H1 (cell line): ENCODE data around the gene PDZD8. TPM values are rescaled to one million over a fixed set of nuclear protein-coding genes. Genes with fewer than 3 reads are reported as not detected.

Source experiments
- CTCF ChIA-PET: fragments of 300-600 bp; sonication (Branson Sonifier 250); formaldehyde crosslinking; loops from one replicate; lab custom pipeline; 2021; ENCODE audit not compliant: partially characterized antibody; lab: Charles Lee
- POLR2A ChIA-PET: fragments of 300-600 bp; sonication (Branson Sonifier 250); formaldehyde crosslinking; loops from one replicate; lab custom pipeline; 2021; ENCODE audit warnings: inconsistent platforms; ENCODE audit not compliant: partially characterized antibody; lab: Charles Lee
- DNase-seq, 2 experiments: peaks; one replicate each; pipeline versions ENCODE4 v3.0.0 to v3.0.0-alpha.2; 2010 to 2022; ENCODE audit warnings: low spot score in 2 of 2, low read depth in 1 of 2, mixed read lengths in 1 of 2
- FAIRE-seq: peaks from 2 replicates; lab custom pipeline; 2011; peaks lifted over from hg19 to GRCh38; lab: Jason Lieb, UNC
- H2AFZ ChIP-seq: 2 replicates; pipeline ENCODE4 v1.8.1; 2012; ENCODE audit warnings: low read length, inconsistent platforms
- H2AK5ac ChIP-seq: 2 replicates; pipeline ENCODE4 v1.6.1; 2013; ENCODE audit warnings: low read depth, low read length
- H2BK120ac ChIP-seq: replicated peaks from 2 replicates; pipeline ENCODE3; 2013; ENCODE audit warnings: low read depth, low read length, inconsistent platforms
- H2BK12ac ChIP-seq: 2 replicates; pipeline ENCODE4 v1.6.1; 2013; ENCODE audit warnings: low read depth, low read length
- H2BK15ac ChIP-seq: 2 replicates; pipeline ENCODE4 v1.6.1; 2013; ENCODE audit warnings: low read length
- H2BK20ac ChIP-seq: 2 replicates; pipeline ENCODE4 v1.6.1; 2013; ENCODE audit warnings: low read length
- H2BK5ac ChIP-seq: 2 replicates; pipeline ENCODE4 v1.6.1; 2013; ENCODE audit warnings: low read depth, low read length
- H3K14ac ChIP-seq: 2 replicates; pipeline ENCODE4 v1.6.1; 2013; ENCODE audit warnings: inconsistent platforms; ENCODE audit not compliant: insufficient read length
- H3K18ac ChIP-seq: 2 replicates; pipeline ENCODE4 v1.6.1; 2013; ENCODE audit warnings: low read length; ENCODE audit errors: extremely low read depth
- H3K23ac ChIP-seq: 2 replicates; pipeline ENCODE4 v1.6.1; 2013; ENCODE audit warnings: inconsistent platforms; ENCODE audit not compliant: insufficient read length
- H3K23me2 ChIP-seq: 2 replicates; pipeline ENCODE4 v1.6.1; 2013; ENCODE audit warnings: low read depth, low read length
- H3K27ac ChIP-seq: 2 replicates; pipeline ENCODE4 v1.6.1; 2011; ENCODE audit warnings: low read depth, low read length, inconsistent platforms
- H3K27me3 ChIP-seq, 4 experiments: replicated peaks in 1 of 4; 1 replicate in 1 of 4; 2 replicates in 3 of 4; pipeline versions ENCODE4 v1.6.1 to v1.8.1; 2011 to 2013; ENCODE audit warnings: low read length in 3 of 4, mild to moderate bottlenecking in 3 of 4, inconsistent platforms in 2 of 4, mixed read lengths in 2 of 4, moderate library complexity in 1 of 4; ENCODE audit not compliant: control insufficient read depth in 3 of 4, insufficient read depth in 3 of 4; ENCODE audit errors: extremely low read depth in 1 of 4
- H3K36me3 ChIP-seq, 4 experiments: 2 replicates each; pipeline versions ENCODE4 v1.6.1 to v1.8.1; 2011 to 2013; ENCODE audit warnings: mild to moderate bottlenecking in 4 of 4, low read length in 3 of 4, moderate library complexity in 2 of 4, control low read depth in 1 of 4, inconsistent platforms in 1 of 4; ENCODE audit not compliant: insufficient read depth in 4 of 4, control insufficient read depth in 2 of 4
- H3K4ac ChIP-seq: replicated peaks from 2 replicates; pipeline ENCODE3; 2013; ENCODE audit warnings: low read length, low read depth, mixed read lengths, inconsistent platforms; ENCODE audit not compliant: insufficient read length
- H3K4me1 ChIP-seq, 4 experiments: replicated peaks in 1 of 4; 1 replicate in 1 of 4; 2 replicates in 3 of 4; pipeline versions ENCODE4 v1.6.1 to v1.8.1; 2011 to 2013; ENCODE audit warnings: low read length in 3 of 4, inconsistent platforms in 2 of 4, mixed read lengths in 1 of 4; ENCODE audit not compliant: insufficient read depth in 4 of 4, control insufficient read depth in 3 of 4
- H3K4me2 ChIP-seq, 2 experiments: 2 replicates each; pipeline versions ENCODE4 v1.6.1 to v1.8.1; 2011 to 2013; ENCODE audit warnings: low read depth in 2 of 2, low read length in 2 of 2, control low read depth in 1 of 2, inconsistent platforms in 1 of 2, mild to moderate bottlenecking in 1 of 2; ENCODE audit not compliant: insufficient read depth in 1 of 2
- H3K4me3 ChIP-seq, 4 experiments: fragments of 200-600, 300-600 bp in 1 of 4; sonication (generic), shearing (Covaris generic), sonication (Bioruptor Twin) in 1 of 4; 2 replicates each; pipeline versions ENCODE4 v1.5.1 to v1.8.1; 2011 to 2016; ENCODE audit warnings: low read length in 4 of 4, low read depth in 3 of 4, control low read depth in 2 of 4, inconsistent platforms in 2 of 4, mild to moderate bottlenecking in 2 of 4, mixed read lengths in 1 of 4, moderate library complexity in 1 of 4; ENCODE audit not compliant: insufficient read depth in 2 of 4; ENCODE audit errors: extremely low read depth in 1 of 4
- H3K56ac ChIP-seq: replicated peaks from 2 replicates; pipeline ENCODE3; 2013; ENCODE audit warnings: low read depth, mild to moderate bottlenecking, mixed read lengths, low read length, inconsistent platforms; ENCODE audit not compliant: insufficient read length
- H3K79me1 ChIP-seq: 2 replicates; pipeline ENCODE4 v1.6.1; 2013; ENCODE audit warnings: low read depth, low read length, control low read depth
- H3K79me2 ChIP-seq, 2 experiments: 2 replicates each; pipeline versions ENCODE4 v1.6.1 to v1.8.1; 2012 to 2013; ENCODE audit warnings: low read length in 2 of 2, mild to moderate bottlenecking in 2 of 2, inconsistent platforms in 1 of 2; ENCODE audit not compliant: insufficient read depth in 2 of 2, control insufficient read depth in 1 of 2
- H3K9ac ChIP-seq, 4 experiments: replicated peaks in 1 of 4; 1 replicate in 1 of 4; 2 replicates in 3 of 4; pipeline versions ENCODE4 v1.6.1 to v1.8.1; 2011 to 2013; ENCODE audit warnings: low read depth in 3 of 4, low read length in 3 of 4, control low read depth in 2 of 4, mild to moderate bottlenecking in 2 of 4, moderate library complexity in 2 of 4, inconsistent platforms in 1 of 4; ENCODE audit errors: extremely low read depth in 1 of 4
- H3K9me3 ChIP-seq, 2 experiments: 2 replicates each; pipeline versions ENCODE4 v1.6.1 to v1.8.1; 2012 to 2013; ENCODE audit warnings: mild to moderate bottlenecking in 2 of 2, moderate library complexity in 2 of 2, control low read depth in 1 of 2, inconsistent platforms in 1 of 2, low read depth in 1 of 2, low read length in 1 of 2, mixed read lengths in 1 of 2; ENCODE audit not compliant: insufficient read depth in 2 of 2
- H4K20me1 ChIP-seq, 2 experiments: replicated peaks in 1 of 2; 2 replicates each; pipeline versions ENCODE3 to v1.8.1; 2011 to 2013; ENCODE audit warnings: inconsistent platforms in 2 of 2, low read length in 2 of 2, mild to moderate bottlenecking in 1 of 2; ENCODE audit not compliant: insufficient read depth in 2 of 2, control insufficient read depth in 1 of 2
- H4K5ac ChIP-seq: 2 replicates; pipeline ENCODE4 v1.6.1; 2013; ENCODE audit warnings: low read length, low read depth, mixed read lengths, inconsistent platforms; ENCODE audit not compliant: insufficient read length
- H4K8ac ChIP-seq: 2 replicates; pipeline ENCODE4 v1.8.0; 2013; ENCODE audit warnings: mild to moderate bottlenecking, moderate library complexity, low read length, inconsistent platforms; ENCODE audit not compliant: insufficient read depth; ENCODE audit errors: extremely low read depth
- H4K91ac ChIP-seq: replicated peaks from 2 replicates; pipeline ENCODE3; 2013; ENCODE audit warnings: low read length, mixed read lengths, inconsistent platforms; ENCODE audit not compliant: insufficient read length
- ASH2L ChIP-seq: fragments of 200-600, 300-600 bp; sonication (generic); IDR thresholded peaks from one replicate; pipeline ENCODE4 v1.7.1; 2017; ENCODE audit warnings: low read length
- BCL11A ChIP-seq, 2 experiments: IDR thresholded peaks; one replicate each; pipeline ENCODE4 v1.6.1; 2011; ENCODE audit warnings: low read depth in 2 of 2, low read length in 2 of 2, mild to moderate bottlenecking in 2 of 2
- CHD1 ChIP-seq: IDR thresholded peaks from 2 replicates; pipeline ENCODE4 v1.6.1; 2012; ENCODE audit warnings: low read depth, low read length, improper control_type of control experiment
- FOSL1 ChIP-seq: IDR thresholded peaks from 2 replicates; pipeline ENCODE4 v1.6.1; 2011; ENCODE audit warnings: mild to moderate bottlenecking, low read depth, low read length, moderate library complexity; ENCODE audit not compliant: insufficient read depth
- JUND ChIP-seq: IDR thresholded peaks from 2 replicates; pipeline ENCODE4 v1.6.1; 2011; ENCODE audit warnings: mild to moderate bottlenecking, improper control_type of control experiment, low read length
- KDM4A ChIP-seq: IDR thresholded peaks from one replicate; pipeline ENCODE4 v1.7.1; 2012; ENCODE audit warnings: low read depth, mild to moderate bottlenecking, moderate library complexity, low read length, inconsistent platforms; ENCODE audit not compliant: severe bottlenecking
- POLR2A ChIP-seq, 2 experiments: IDR thresholded peaks; 1 replicate in 1 of 2; 2 replicates in 1 of 2; pipeline ENCODE4 v1.6.1; 2011; ENCODE audit warnings: low read depth in 2 of 2, low read length in 2 of 2, mild to moderate bottlenecking in 2 of 2; ENCODE audit errors: control extremely low read depth in 1 of 2
- POU5F1 ChIP-seq: IDR thresholded peaks from 2 replicates; pipeline ENCODE4 v1.6.1; 2011; ENCODE audit warnings: low read depth, mild to moderate bottlenecking, low read length, moderate library complexity
- SIN3A ChIP-seq, 2 experiments: IDR thresholded peaks in 1 of 2; conservative IDR thresholded peaks in 1 of 2; 2 replicates each; pipeline ENCODE4 v1.6.1; 2011 to 2012; ENCODE audit warnings: low read length in 2 of 2, improper control_type of control experiment in 1 of 2, low read depth in 1 of 2, mild to moderate bottlenecking in 1 of 2
- ZNF274 ChIP-seq: IDR thresholded peaks from 2 replicates; pipeline ENCODE4 v1.7.0; 2012; ENCODE audit warnings: low read length, borderline replicate concordance; ENCODE audit errors: extremely low read depth
- WGBS, 2 experiments: shearing (Covaris generic) in 1 of 2; methylation state at CpG; one replicate each; pipeline versions ENCODE4 v1.1.6 to v1.1.7; 2013 to 2015; ENCODE audit warnings: low lambda C conversion rate in 2 of 2, mixed read lengths in 2 of 2, inconsistent platforms in 1 of 2, low coverage in 1 of 2, missing lambda C conversion rate in 1 of 2; ENCODE audit not compliant: insufficient replicate concordance in 2 of 2, insufficient coverage in 1 of 2, insufficient read length in 1 of 2; ENCODE audit errors: extremely low coverage in 1 of 2, missing lambda C conversion rate in 1 of 2; 5-methylcytosine and 5-hydroxymethylcytosine counted together
- polyA plus RNA-seq, 7 experiments: library from polyadenylated mRNA; depleted of rRNA in 3 of 7; stranded (reverse) in 5 of 7; unstranded in 2 of 7; fragments of >200 nt in 5 of 7; fragments of 200-250 nt in 2 of 7; gene quantifications; 1 replicate in 5 of 7; 2 replicates in 1 of 7; 4 replicates in 1 of 7; pipeline versions ENCODE4 v1.2.1 to v1.2.3, GENCODE V29; 2011 to 2013; ENCODE audit warnings: missing spikeins in 2 of 7, mixed read lengths in 2 of 7
- total RNA-seq: library from RNA; stranded (reverse); fragmentation: NEBNext Ultra II Directional; extraction: Animal tissue kit (Norgen Biotek cat#: 25700); gene quantifications from 2 replicates; pipeline ENCODE4 v1.2.1, GENCODE V29; 2021
- TF ChIP-seq, protein P1 (sequence below): IDR thresholded peaks from 2 replicates; pipeline ENCODE4 v1.6.1; 2012; ENCODE audit warnings: inconsistent platforms

PDZD8 gene
- total and polyA plus RNA-seq, 2 of the 8 experiments (the other 6 are each of a cell fraction or from before 2014, with no cell fraction given), result 10.9 to 50.1 TPM

DNA sequence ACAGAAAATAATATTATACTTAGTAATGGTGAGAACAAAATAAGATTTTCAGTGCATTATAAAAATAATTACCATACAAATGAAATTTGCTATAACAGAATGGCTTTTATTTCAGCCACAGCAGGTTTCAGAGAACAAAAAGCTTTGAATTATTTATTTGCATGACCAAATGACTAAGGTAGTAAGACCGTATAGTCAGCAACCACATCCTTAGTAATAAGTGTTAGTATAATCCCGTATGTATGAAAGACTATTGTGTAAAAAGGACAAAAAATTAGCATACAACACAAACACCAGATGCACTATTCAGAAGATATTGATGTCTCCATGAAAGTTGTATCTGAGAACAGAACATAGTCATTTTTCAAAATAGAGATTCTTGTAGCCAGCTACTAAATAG lies 12.2 kb downstream of the PDZD8 start:
- 82% methylated on average over 2 of the region's 2 CpGs; no CpG with 5 or more reads in 1 of the 2 experiments for WGBS, 2 experiments
- Histone ChIP-seq H2BK12ac (no peak overlapping the region), H3K23me2 (no peaks in the 10 kb centered on the region; the same call in 1 of the 2 replicates), H3K9me3 (no peaks in the 10 kb centered on the region), H2BK120ac (no peak overlapping the region), H3K4me3 (no peak overlapping the region), H3K4ac (no peak overlapping the region), H3K23ac (no peak overlapping the region), H3K27ac (no peak overlapping the region), H3K79me1 (no peaks in the 10 kb centered on the region; the same call in 1 of the 2 replicates), H2AFZ (no peak overlapping the region), H3K27me3 (no peaks in the 10 kb centered on the region), H2BK15ac (no peak overlapping the region), H4K91ac (no peak overlapping the region), H2AK5ac (no peak overlapping the region), H2BK20ac (no peak overlapping the region), H3K18ac (no peak overlapping the region), H4K8ac (no peak overlapping the region), H3K9ac (no peak overlapping the region), H4K5ac (no peak overlapping the region), H3K56ac (no peak overlapping the region), H2BK5ac (no peak overlapping the region), H3K79me2 (peaks cover 0 to 100% of the 10 kb centered on the region in 2 experiments; a peak in 3 of 4 replicates), H3K14ac (no peak overlapping the region), H3K4me1 (peaks cover 0 to 7% (median 3%) of the 10 kb centered on the region in 4 experiments; a peak in 3 of 7 replicates), H3K4me2 (no peak overlapping the region), H3K36me3 (no peaks in the 10 kb centered on the region), H4K20me1 (peaks cover 5 to 8% of the 10 kb centered on the region in 2 experiments)
- no peak for FAIRE-seq
- ChIA-PET CTCF (no interaction called here), POLR2A (no interaction called here)
- no peak for DNase-seq
- no peak for TF ChIP-seq CHD1
- no peak for TF ChIP-seq ZNF274
- no peak for TF ChIP-seq KDM4A
- TF ChIP-seq BCL11A (IDR thresholded peaks at IDR 0.05; ENCODE audit: low read depth in 2 of 2, low read length in 2 of 2), result no peak
- TF ChIP-seq POU5F1, result no peak
- no peak for TF ChIP-seq FOSL1
- no peak for TF ChIP-seq SIN3A (conservative IDR thresholded peaks at IDR 0.05 in 1 of 2, IDR thresholded peaks at IDR 0.05 in 1 of 2; ENCODE audit: low read depth in 1 of 2, low read length in 2 of 2)
- TF ChIP-seq POLR2A (IDR thresholded peaks at IDR 0.05; ENCODE audit: control extremely low read depth in 1 of 2, low read depth in 2 of 2, low read length in 2 of 2), result no peak
- no peak for TF ChIP-seq ASH2L
- TF ChIP-seq, protein P1, sequence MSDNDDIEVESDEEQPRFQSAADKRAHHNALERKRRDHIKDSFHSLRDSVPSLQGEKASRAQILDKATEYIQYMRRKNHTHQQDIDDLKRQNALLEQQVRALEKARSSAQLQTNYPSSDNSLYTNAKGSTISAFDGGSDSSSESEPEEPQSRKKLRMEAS, result no peak
- TF ChIP-seq JUND, result no peak
